GM19025 (cell line): ENCODE data around the gene STK4.

Source experiments
- ATAC-seq: cut with Tn5 transposase; IDR thresholded peaks from one replicate; pipeline ENCODE4 v1.9.1; 2021; ENCODE audit warnings: mild to moderate bottlenecking, low read depth, moderate library complexity; ENCODE audit not compliant: unreplicated experiment

STK4 gene

GRCh38 chr20:45101333-45101850 lies 135.1 kb downstream of the STK4 start:
- no peak for ATAC-seq

GRCh38 chr20:45103072-45103471 lies 136.8 kb downstream of the STK4 start:
- ATAC-seq, result no peak

GRCh38 chr20:45104786-45105185 lies 138.5 kb downstream of the STK4 start:
- ATAC-seq, result no peak

- no peak for ATAC-seq
Measured at GRCh38 chr20:45105317-45105716, 139.0 kb downstream of the STK4 start.

- ATAC-seq, result no peak
Measured at GRCh38 chr20:45109634-45110033, 143.3 kb downstream of the STK4 start.

- no peak for ATAC-seq
Measured at GRCh38 chr20:45110301-45110700, 144.0 kb downstream of the STK4 start.

- no peak for ATAC-seq
Measured at GRCh38 chr20:45111285-45111684, 145.0 kb downstream of the STK4 start.

- ATAC-seq, result no peak
Measured at GRCh38 chr20:45111799-45112471, 145.6 kb downstream of the STK4 start.

- no peak for ATAC-seq
Measured at GRCh38 chr20:45112754-45113153, 146.4 kb downstream of the STK4 start.

- ATAC-seq, result no peak
Measured at GRCh38 chr20:45113865-45114264, 147.6 kb downstream of the STK4 start.

GRCh38 chr20:45114465-45115385 lies 148.4 kb downstream of the STK4 start, which contains the start of gene WFDC5:
WFDC5 (minus strand) TSS chr20:45115174; CDS start chr20:45115083, 91 bp downstream.
- ATAC-seq, result no peak

- no peak for ATAC-seq
Measured at GRCh38 chr20:45115386-45115774, 149.1 kb downstream of the STK4 start.

GRCh38 chr20:45115829-45116228 lies 149.5 kb downstream of the STK4 start:
- ATAC-seq, result no peak

GRCh38 chr20:45117581-45117980 lies 151.3 kb downstream of the STK4 start:
- no peak for ATAC-seq

GRCh38 chr20:45118028-45118427 lies 151.7 kb downstream of the STK4 start:
- ATAC-seq, result no peak

GRCh38 chr20:45119556-45120266 lies 153.4 kb downstream of the STK4 start:
- ATAC-seq, result no peak

- no peak for ATAC-seq
Measured at GRCh38 chr20:45121388-45121787, 155.1 kb downstream of the STK4 start.

- no peak for ATAC-seq
Measured at GRCh38 chr20:45124365-45124764, 158.1 kb downstream of the STK4 start, which contains the start of gene WFDC12. WFDC12 (minus strand) TSS chr20:45124465; CDS start chr20:45124447, 18 bp downstream.

- ATAC-seq, result no peak
Measured at GRCh38 chr20:45128099-45128498, 161.8 kb downstream of the STK4 start.
